C4-2B (cell line): Measurements from ENCODE around the gene CERK.

Experiments used
- ZFX ChIP-seq: fragments of 450-650 bp; IDR thresholded peaks from 2 replicates; pipeline ENCODE4 v1.6.1; 2017
- TF ChIP-seq, protein P1 (sequence below): fragments of 450-650 bp; conservative IDR thresholded peaks from 2 replicates; pipeline ENCODE4 v1.5.1; 2017; ENCODE audit warnings: mild to moderate bottlenecking

- TF ChIP-seq, protein P1, sequence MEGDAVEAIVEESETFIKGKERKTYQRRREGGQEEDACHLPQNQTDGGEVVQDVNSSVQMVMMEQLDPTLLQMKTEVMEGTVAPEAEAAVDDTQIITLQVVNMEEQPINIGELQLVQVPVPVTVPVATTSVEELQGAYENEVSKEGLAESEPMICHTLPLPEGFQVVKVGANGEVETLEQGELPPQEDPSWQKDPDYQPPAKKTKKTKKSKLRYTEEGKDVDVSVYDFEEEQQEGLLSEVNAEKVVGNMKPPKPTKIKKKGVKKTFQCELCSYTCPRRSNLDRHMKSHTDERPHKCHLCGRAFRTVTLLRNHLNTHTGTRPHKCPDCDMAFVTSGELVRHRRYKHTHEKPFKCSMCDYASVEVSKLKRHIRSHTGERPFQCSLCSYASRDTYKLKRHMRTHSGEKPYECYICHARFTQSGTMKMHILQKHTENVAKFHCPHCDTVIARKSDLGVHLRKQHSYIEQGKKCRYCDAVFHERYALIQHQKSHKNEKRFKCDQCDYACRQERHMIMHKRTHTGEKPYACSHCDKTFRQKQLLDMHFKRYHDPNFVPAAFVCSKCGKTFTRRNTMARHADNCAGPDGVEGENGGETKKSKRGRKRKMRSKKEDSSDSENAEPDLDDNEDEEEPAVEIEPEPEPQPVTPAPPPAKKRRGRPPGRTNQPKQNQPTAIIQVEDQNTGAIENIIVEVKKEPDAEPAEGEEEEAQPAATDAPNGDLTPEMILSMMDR, result no peak
- no peak for TF ChIP-seq ZFX
These were observed 85.8 kb downstream of the CERK start for GRCh38 chr22:46652081-46652846.
